ENCODE data around the gene MEX3D. TPM values are rescaled to one million over a fixed set of nuclear protein-coding genes. Genes with fewer than 3 reads are reported as not detected.
"Not testable (repeated sequence)": the region's sequence is repeated elsewhere in the genome, so short reads cannot be mapped to it uniquely, and the experiment has no call there.

The MEX3D gene
- total RNA-seq, 1 experiment from 2014 or later: 26.0 TPM

DNA sequence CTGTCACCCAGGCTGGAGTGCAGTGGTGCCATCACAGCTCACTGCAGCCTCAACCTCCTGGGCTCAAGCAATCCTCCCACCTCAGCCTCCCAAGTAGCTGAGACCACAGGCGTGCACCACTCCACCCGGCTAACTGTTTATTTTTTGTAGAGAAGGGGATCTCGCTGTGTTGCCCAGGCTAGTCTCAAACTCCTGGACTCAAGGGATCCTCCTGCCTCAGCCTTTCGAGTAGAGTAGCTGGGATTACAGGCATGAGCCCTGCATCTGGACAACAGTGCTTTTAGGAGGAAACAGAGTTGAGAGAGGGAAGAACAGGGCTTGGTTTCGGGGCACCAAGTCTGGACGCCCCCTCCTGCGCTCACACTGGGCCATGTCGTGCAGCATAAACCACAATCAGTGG is 48.3 kb downstream of the MEX3D start:
- not testable (repeated sequence) for H3K36me3 ChIP-seq, DNase-seq, H3K9me3 ChIP-seq, H3K27me3 ChIP-seq, H3K4me3 ChIP-seq

- Histone ChIP-seq H3K27me3 (no peaks in the 10 kb centered on the region), H3K36me3 (no peaks in the 10 kb centered on the region), H3K9me3 (no peaks in the 10 kb centered on the region), H3K4me3 (no peak overlapping the region)
- DNase-seq: no peak
Measured at GRCh38 chr19:1518471-1518870, 49.7 kb downstream of the MEX3D start.

DNA sequence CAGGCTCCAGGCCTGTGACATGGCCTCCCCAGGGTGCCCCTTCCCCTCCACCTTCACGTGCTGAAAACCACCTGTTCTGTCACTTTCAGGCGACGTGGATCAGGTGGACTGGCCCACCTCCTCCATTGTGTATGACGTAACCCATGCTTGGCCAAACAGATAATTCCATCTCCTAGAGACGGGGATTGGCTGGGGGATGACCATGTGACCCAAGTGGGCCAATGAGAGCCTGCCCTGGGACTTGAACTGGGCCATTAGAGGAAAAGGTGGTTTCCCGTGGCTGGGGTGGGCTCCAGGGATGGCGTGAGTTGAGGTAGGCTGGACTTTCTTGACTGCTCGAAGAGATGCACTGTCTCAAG is 51.8 kb downstream of the MEX3D start:
- H3K9me3 ChIP-seq: no peaks in the 10 kb centered on the region
- H3K36me3 ChIP-seq: no peaks in the 10 kb centered on the region
- DNase-seq: no peak
- H3K4me3 ChIP-seq: no peak overlapping the region
- no peaks in the 10 kb centered on the region for H3K27me3 ChIP-seq

DNA sequence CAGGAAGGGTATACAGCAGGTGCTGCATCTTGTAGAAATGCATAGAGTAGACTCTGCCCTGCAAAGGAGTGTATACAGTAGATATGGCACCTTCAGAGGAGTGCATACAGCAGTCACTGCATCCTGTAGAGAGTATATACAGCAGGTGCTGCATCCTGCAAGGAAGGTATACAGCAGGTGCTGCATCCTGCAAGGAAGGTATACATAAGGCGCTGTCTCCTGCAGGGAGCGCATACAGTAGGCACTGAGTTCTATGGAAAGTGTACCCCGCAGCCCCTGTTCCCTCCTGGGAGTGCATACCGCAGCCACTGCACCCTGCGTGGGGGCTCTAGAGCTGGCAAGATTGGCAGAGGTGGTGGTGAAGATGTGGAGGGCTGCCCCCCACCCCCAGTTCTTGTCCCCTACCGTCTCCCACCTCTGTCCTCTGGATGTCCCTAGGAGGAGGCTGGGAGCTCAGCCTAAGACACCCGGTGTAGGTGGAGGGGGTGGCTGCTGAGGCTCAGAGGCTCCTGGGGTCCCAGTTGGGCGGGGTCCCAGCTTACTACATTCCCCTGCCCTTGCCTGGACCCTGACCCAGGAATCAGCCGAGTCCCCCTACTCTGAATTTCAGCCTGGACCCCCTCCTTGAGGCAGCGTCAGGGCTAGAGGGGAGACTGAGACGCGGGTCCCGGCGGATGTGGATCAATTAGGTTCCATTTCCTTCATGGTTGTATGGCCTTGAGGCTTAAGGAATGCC is 53.0 kb downstream of the MEX3D start:
- H3K27me3 ChIP-seq: no peaks in the 10 kb centered on the region
- DNase-seq: no peak
- H3K4me3 ChIP-seq: no peak overlapping the region
- no peaks in the 10 kb centered on the region for H3K9me3 ChIP-seq
- H3K36me3 ChIP-seq: no peaks in the 10 kb centered on the region

DNA sequence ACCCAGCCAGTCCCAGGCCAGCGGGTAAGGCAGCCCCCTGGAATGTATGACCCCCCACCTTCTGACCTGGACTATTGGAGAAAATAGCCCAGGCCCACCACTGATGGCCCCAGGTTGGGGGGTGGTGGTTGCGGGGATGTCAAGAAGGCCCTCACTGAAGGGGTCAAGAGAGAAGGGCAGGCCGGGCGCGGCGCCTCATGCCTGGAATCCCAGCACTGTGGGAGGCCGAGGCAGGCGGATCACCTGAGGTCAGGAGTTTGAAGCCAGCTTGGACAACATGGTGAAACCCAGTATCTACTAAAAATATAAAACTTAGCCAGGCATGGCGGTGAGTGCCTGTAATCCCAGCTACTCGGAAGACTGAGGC is 53.8 kb downstream of the MEX3D start:
- H3K36me3 ChIP-seq: no peaks in the 10 kb centered on the region
- H3K27me3 ChIP-seq: no peaks in the 10 kb centered on the region
- H3K4me3 ChIP-seq: no peak overlapping the region
- H3K9me3 ChIP-seq: no peaks in the 10 kb centered on the region
- DNase-seq: no peak

- H3K36me3 ChIP-seq: no peaks in the 10 kb centered on the region
- H3K9me3 ChIP-seq: no peaks in the 10 kb centered on the region
- DNase-seq: peak; percentile 55
- peak overlapping the region; percentile 41 for H3K4me3 ChIP-seq
- no peaks in the 10 kb centered on the region for H3K27me3 ChIP-seq
Measured at GRCh38 chr19:1513499-1514294, 54.4 kb downstream of the MEX3D start.

DNA sequence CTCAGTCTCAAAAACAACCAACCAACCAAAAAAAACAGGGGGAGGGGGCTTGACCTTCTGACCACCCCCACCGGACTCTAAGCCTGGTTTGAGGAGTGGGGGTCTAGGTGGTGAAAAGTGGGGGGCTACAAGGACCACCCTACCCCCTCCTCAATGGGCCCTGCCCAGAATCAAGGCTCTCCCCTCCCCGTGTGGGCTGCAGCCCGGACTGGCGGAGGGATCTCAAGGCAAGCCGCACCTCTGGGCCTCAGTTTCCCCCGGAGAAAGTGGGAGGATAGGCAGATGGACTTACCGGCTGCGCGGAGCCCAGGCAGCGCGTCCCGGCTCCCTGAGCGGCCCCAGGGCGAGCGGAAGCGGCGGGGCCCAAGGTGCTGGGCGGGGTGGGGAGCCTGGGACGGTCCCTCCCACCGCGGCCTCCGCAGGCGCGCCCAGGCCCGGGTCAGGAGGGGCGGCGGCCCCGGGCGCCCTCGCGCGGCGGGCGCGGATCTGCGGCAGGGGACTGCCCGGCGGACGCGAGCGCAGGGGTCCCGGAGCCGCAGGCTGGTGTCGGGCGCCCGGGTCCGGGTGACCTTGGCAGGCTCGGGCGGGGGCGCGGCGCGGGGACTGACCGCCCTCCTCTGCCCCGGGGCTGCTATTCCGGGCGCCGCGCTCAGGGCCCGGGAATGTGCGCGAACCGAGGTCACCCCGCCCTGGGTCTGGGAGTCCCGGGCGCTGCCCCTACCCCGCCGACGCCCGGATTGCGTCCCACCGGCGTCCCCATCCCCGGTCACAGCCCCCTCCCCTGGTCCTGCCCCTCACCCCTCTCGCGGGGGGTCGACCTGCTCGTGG is 55.2 kb downstream of the MEX3D start, which contains the start of gene ADAMTSL5:
Gene ADAMTSL5 (minus strand): TSS at position 349 of the 828 bp plus-strand sequence. CDS start 2,076 bp downstream, outside the sequence.
- Histone ChIP-seq H3K27me3 (no peaks in the 10 kb centered on the region), H3K9me3 (no peaks in the 10 kb centered on the region), H3K36me3 (no peaks in the 10 kb centered on the region), H3K4me3 (peak within 1 kb of the TSS; percentile 41)
- peak; percentile 65 for DNase-seq

DNA sequence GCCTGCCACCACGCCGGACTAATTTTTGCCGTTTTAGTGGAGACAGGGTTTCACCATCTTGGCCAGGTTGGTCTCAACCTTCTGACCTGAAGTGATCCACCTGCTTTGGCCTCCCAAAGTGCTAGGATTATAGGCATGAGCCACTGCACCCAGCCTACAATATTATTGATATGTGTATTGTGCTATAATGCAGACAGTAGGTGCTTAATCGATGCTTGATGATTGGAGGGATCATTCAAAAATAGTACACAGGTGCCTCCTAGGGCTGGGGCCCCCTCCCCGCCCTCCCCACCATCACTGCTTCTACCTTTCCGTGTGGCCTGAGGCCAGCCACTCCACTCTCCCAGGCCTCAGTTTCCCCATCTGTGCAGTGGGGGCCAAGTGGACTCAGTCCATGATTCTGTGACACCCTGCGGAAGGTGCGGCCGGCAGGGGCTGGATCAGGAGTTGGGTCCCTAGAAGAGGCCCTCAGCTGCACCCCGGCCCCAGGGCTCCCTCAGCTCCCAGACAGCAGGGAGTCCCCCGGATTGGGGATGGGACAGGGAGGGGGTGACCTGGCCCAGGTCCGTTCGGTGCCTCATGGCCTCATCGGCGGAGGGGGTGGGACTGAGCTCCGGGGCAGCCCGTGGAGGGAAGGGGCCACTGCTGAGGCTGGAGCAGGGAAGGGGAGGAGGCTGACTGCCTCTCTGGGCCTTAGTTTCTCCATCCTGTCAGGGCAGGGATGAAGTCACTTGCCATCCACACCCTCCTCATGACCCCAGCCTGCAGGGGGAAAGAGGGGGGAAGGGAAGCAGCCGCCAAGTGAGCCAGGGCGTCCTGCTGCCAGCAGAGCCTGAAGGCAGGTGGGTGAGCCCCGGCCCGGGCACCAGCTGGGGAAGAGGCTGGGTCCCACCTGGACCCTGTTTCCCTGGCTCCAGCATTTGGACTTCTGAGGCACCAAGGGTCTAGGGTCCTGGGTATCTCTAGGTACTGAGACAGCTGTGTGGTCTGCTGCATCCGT is 56.5 kb downstream of the MEX3D start:
- Histone ChIP-seq H3K4me3 (no peak overlapping the region), H3K9me3 (no peaks in the 10 kb centered on the region), H3K36me3 (no peaks in the 10 kb centered on the region), H3K27me3 (no peaks in the 10 kb centered on the region)
- DNase-seq: no peak

- Histone ChIP-seq H3K27me3 (no peaks in the 10 kb centered on the region), H3K36me3 (no peaks in the 10 kb centered on the region), H3K9me3 (no peaks in the 10 kb centered on the region), H3K4me3 (no peak overlapping the region)
- DNase-seq: no peak
Measured at GRCh38 chr19:1510807-1511206, 57.3 kb downstream of the MEX3D start.

DNA sequence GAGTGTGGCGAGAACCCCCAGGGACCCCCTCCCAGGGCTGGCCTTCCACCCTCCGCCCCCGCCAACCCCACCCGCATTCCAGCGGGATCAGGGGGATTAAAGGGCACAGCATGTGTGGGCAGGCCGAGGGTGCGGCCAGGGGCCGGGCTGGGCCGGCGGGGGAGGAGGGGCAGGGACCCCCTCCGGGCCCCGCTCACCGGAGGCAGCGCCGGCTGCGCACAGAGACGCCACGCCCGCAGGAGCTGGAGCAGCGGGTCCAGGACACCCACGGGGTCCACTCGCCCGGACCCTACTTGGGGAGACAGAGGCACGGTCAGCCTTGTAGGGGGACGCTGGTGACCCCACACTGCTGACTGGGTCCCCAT is 57.7 kb downstream of the MEX3D start:
- no peak overlapping the region for H3K4me3 ChIP-seq
- no peaks in the 10 kb centered on the region for H3K27me3 ChIP-seq
- H3K9me3 ChIP-seq: no peaks in the 10 kb centered on the region

GRCh38 chr19:1509602-1510441 is 58.3 kb downstream of the MEX3D start:
- Histone ChIP-seq H3K36me3 (no peaks in the 10 kb centered on the region), H3K27me3 (no peaks in the 10 kb centered on the region), H3K4me3 (no peak overlapping the region), H3K9me3 (no peaks in the 10 kb centered on the region)
- DNase-seq: no peak

More for the DNA sequence above, 57.7 kb downstream of the MEX3D start:
- no peak for DNase-seq
- H3K36me3 ChIP-seq: no peaks in the 10 kb centered on the region

GRCh38 chr19:1508507-1508856 is 59.6 kb downstream of the MEX3D start:
- no peak for DNase-seq
- no peaks in the 10 kb centered on the region for H3K9me3 ChIP-seq
- H3K27me3 ChIP-seq: no peaks in the 10 kb centered on the region
- H3K36me3 ChIP-seq: no peaks in the 10 kb centered on the region
- no peak overlapping the region for H3K4me3 ChIP-seq

GRCh38 chr19:1507763-1508506 is 60.2 kb downstream of the MEX3D start:
- no peaks in the 10 kb centered on the region for H3K36me3 ChIP-seq
- peak overlapping the region; percentile 42 for H3K4me3 ChIP-seq
- H3K27me3 ChIP-seq: peaks cover 4% of the 10 kb centered on the region; the same call in 1 of the 2 replicates
- DNase-seq: peak; percentile 79
- H3K9me3 ChIP-seq: no peaks in the 10 kb centered on the region

DNA sequence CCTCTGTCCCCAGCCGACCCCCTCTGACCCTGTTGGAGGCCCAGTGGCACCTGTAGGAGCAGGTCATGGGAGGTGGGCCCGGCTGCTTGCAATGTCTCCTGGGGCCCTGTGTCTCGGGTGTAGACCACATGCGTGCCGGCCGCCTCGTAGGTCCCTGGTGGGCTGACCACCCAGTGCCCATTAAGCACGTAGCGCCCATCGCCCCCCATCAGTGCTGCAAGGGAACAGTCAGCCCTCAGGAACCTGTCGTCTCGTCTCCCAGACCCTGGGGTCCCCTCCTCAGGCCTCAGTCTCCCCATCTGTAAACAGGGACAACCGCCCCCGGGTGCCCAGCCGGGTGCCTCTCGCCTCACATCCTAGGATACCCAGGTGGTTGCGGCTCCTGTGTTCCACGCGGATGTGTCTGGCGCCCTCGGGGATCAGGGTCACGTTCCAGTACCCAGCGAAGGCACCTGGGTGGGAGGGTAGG is 60.9 kb downstream of the MEX3D start:
- H3K27me3 ChIP-seq: peaks cover 4% of the 10 kb centered on the region; the same call in 1 of the 2 replicates
- DNase-seq: no peak
- H3K36me3 ChIP-seq: no peaks in the 10 kb centered on the region
- H3K9me3 ChIP-seq: no peaks in the 10 kb centered on the region
- no peak overlapping the region for H3K4me3 ChIP-seq
